Measurements from ENCODE around the gene DNAAF2.

DNA sequence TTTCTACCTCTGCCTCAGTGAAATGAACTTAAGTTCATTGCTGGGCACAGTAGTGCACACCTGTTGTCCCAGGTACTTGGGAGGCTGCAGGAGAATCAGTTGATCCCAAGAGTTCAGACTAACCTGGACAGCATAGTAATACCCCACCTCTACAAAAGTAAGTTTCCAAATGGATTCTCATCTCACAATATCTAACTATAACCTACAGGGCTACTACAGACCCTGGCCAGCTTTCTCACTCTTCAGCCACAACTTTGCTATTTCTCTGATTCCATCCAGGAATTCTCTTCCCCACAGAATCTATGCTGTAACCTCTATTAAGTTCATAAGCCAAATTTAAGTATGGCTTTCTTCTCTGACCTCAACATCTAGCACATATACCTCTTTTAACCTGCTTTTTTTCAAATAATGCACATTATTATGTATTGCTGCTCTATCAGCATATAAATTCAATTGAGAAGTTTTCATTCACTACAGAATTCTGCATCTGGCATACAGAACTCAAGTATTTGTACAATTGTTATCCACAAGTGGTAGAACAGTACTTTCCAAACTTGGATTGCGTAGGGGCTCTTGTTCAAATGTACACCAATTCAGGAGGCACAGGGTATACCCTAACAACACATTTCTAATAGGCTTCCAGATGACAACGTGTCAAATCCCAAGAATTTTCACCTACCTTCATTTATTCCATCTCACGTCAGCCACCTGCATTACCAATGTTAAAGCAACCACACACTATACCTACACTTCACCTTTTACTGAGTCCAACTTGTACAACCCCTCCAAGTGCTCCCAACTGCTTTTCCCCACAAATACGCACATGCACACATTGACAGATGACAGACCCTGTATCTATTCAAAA lies 52.7 kb downstream of the DNAAF2 start:
- TF ChIP-seq, protein P1, sequence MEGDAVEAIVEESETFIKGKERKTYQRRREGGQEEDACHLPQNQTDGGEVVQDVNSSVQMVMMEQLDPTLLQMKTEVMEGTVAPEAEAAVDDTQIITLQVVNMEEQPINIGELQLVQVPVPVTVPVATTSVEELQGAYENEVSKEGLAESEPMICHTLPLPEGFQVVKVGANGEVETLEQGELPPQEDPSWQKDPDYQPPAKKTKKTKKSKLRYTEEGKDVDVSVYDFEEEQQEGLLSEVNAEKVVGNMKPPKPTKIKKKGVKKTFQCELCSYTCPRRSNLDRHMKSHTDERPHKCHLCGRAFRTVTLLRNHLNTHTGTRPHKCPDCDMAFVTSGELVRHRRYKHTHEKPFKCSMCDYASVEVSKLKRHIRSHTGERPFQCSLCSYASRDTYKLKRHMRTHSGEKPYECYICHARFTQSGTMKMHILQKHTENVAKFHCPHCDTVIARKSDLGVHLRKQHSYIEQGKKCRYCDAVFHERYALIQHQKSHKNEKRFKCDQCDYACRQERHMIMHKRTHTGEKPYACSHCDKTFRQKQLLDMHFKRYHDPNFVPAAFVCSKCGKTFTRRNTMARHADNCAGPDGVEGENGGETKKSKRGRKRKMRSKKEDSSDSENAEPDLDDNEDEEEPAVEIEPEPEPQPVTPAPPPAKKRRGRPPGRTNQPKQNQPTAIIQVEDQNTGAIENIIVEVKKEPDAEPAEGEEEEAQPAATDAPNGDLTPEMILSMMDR (IDR thresholded peaks at IDR 0.05 in 2 of 3, conservative IDR thresholded peaks at IDR 0.05 in 1 of 3; ENCODE audit: borderline replicate concordance in 1 of 3, insufficient read depth in 1 of 3, low read depth in 2 of 3, low read length in 2 of 3): no peak
- no peak for TF ChIP-seq TCF7L2 (IDR thresholded peaks at IDR 0.05; ENCODE audit: borderline replicate concordance, extremely low read depth, insufficient read depth, insufficient read length)
